Mucosa of descending colon (tissue), 3 donors: ENCODE measurements around the gene NISCH. TPM values are rescaled to one million over a fixed set of nuclear protein-coding genes. Genes with fewer than 3 reads are reported as not detected.

ENCODE experiments used
- ATAC-seq: fragments of 200-7000 bp; cut with Tn5 transposase; one replicate; pipeline ENCODE4 v1.9.1; 2020; ENCODE audit warnings: mild to moderate bottlenecking, moderate library complexity
- DNase-seq, 3 donors: peaks; one replicate each; pipeline ENCODE4 v3.0.0-alpha.2; 2020
- H3K36me3 ChIP-seq: fragments of 200-600 bp; one replicate; pipeline ENCODE4 v1.8.0; 2021; ENCODE audit warnings: low read depth, mild to moderate bottlenecking
- H3K4me1 ChIP-seq: fragments of 200-600 bp; one replicate; pipeline ENCODE4 v1.8.0; 2021; ENCODE audit warnings: low read depth, mild to moderate bottlenecking
- H3K4me3 ChIP-seq: fragments of 200-600 bp; one replicate; pipeline ENCODE4 v1.8.0; 2021; ENCODE audit warnings: mild to moderate bottlenecking
- H3K9me3 ChIP-seq: fragments of 200-600 bp; one replicate; pipeline ENCODE4 v1.8.0; 2021; ENCODE audit warnings: mild to moderate bottlenecking
- CTCF ChIP-seq: fragments of 200-600 bp; IDR thresholded peaks from one replicate; pipeline ENCODE4 v1.8.0; 2022; ENCODE audit warnings: antibody characterized with exemption, mild to moderate bottlenecking
- intact Hi-C, 2 donors: fragments of 100-400 bp; cut with DNase I in 1 of 2; cut with micrococcal nuclease in 1 of 2; formaldehyde crosslinking; loops; one replicate each; pipeline versions ENCODE4 v1.11.0 to v1.11.1; 2022; cut with DNase I, micrococcal nuclease
- total RNA-seq, 3 donors: library from RNA; stranded (reverse); fragmentation: NEBNext Ultra II Directional in 2 of 3; extraction: Animal tissue kit (Norgen Biotek cat#: 25700) in 2 of 3; gene quantifications; one replicate each; pipeline versions ENCODE4 v1.2.1 to v1.2.4, GENCODE V29; 2021 to 2023
- donor health status: DM: no; HTN: no; CAD: no; lungs with moderate emphysema.
- donor health status: DM: no; HTN: no; CAD: no.
- donor health status: DM: no; HTN: yes; CAD: no.

Gene NISCH
- total RNA-seq, 3 donors from 2014 or later: 57.6 to 91.0 (median 72.1) TPM

- no peaks in the 10 kb centered on the region for H3K9me3 ChIP-seq
- no peak for TF ChIP-seq CTCF
- no peak for ATAC-seq
- no peak overlapping the region for H3K4me3 ChIP-seq
- intact Hi-C loops: no loop called here
- peaks cover 5% of the 10 kb centered on the region for H3K4me1 ChIP-seq
- DNase-seq: no peak
- no peaks in the 10 kb centered on the region for H3K36me3 ChIP-seq
Measured at GRCh38 chr3:52443268-52443610, 12.2 kb upstream of the NISCH start.

DNA sequence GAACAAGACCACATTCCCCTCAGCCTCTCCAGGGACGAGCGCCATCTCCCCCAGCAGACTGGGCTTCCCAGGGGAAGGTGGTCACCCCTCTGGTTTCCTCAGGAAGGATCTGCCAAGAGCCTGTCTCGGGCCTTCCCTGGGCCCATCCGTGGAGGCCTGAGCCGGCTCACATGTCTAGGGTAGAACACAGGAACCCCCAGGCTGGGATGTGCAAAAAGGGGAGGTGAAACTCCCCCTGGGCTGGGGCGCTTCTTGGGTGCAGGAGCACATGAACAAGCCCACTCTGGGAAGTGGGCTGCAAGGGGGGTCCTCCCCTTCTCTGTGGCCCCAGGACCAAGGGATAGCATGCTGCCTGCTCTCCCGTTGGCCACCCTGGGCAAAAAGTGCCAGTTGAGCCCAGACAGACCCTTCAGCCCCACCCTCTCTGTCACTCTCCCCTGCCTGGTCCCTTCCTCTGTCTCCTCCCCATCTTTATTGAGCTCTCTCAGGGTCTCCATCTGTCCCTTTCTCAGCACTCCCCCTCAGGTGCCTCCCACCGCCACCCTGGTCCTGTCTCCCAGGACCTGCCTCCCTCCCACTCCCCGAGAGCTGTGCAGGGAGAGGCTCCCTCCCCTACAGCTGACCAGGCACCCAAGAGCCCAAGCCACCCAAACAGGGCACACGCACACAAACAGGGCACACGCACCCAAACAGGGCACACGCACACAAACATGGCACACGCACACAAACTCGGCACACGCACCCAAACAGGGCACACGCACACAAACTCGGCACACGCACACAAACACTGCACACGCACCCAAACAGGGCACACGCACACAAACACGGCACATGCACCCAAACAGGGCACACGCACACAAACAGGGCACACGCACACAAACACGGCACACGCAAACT lies 11.4 kb upstream of the NISCH start:
- no peaks in the 10 kb centered on the region for H3K9me3 ChIP-seq
- intact Hi-C loops: no loop called here
- H3K4me1 ChIP-seq: peaks cover 5% of the 10 kb centered on the region
- no peaks in the 10 kb centered on the region for H3K36me3 ChIP-seq
- no peak overlapping the region for H3K4me3 ChIP-seq
- no peak for ATAC-seq
- no peak for TF ChIP-seq CTCF
- no peak for DNase-seq

- peak; percentile 93 for ATAC-seq
Measured at GRCh38 chr3:52444860-52445793, 10.3 kb upstream of the NISCH start, which contains the start of gene SEMA3G. Gene SEMA3G (minus strand): TSS chr3:52445103. CDS start chr3:52445027, 76 bp downstream.

DNA sequence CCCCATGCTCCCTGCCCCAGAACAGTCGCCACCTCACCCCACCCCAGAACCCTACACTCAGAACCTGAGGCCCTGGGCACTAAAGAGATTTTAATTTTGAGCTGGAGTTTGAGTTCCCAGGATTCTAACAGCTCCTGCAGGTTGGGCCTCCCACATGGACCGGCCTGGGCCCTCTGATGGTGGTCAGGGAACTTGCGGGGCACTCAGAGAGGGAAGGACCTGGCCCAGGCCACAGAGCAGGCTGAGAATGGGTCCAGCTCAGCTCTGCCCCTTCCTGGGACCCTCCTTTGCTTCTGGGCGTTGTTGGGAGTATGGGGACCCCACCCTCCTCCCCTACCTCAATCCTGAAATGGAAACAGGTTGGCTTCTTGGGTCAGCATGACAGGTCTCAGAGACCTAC lies 9.4 kb upstream of the NISCH start:
- intact Hi-C loops: no loop called here
- TF ChIP-seq CTCF: no peak

More at GRCh38 chr3:52444860-52445793, 10.3 kb upstream of the NISCH start, which contains the start of gene SEMA3G:
- DNase-seq: peak; percentile 83 to 87 (median 87)
- Histone ChIP-seq H3K36me3 (no peaks in the 10 kb centered on the region), H3K4me3 (no peak within 1 kb of the TSS), H3K4me1 (peaks cover 5% of the 10 kb centered on the region), H3K9me3 (no peaks in the 10 kb centered on the region)
- intact Hi-C loops: no loop called here
- peak; percentile 62 for TF ChIP-seq CTCF

DNA sequence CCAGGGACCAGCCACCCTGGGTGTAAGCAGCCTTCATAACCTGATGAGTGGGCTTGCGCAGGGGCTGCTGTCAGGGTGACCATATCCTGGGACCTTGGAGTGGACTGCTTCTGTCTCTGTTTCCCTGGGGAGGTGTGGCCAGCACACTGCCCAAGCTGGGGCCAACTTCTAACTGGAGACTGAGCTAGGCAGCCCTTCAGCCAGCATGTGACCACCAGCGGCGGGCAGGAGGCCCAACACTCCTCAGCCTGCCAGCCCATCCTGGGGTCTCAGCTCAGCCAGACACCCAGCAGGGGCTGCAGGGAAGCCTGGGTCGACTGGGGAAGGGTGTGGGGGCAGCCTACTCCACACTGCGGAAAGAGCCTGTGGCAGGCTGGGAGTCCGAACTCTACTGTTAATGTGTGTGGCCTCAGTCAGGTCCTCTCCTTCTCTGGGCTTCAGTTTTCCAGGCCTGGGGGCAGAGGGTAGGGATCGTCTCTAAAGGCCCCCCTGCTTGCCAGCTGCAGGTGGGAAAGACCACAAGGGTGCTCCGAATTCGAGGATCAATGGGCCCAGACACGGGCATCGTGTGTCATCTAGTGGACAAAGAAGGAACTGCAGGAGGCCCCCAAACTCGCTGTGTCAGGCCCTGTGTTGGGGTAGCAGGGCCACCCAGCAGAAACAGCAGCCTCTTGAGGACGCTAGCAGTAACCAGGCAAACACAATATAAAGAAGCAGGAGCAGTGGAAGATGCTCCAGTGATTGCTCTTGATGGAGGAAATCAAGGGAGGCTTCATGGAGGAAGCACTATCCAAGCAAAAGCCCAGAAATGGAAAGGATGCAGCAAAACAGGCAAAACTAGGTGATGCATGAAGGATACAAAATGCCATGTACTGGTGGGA lies 8.5 kb upstream of the NISCH start:
- Histone ChIP-seq H3K9me3 (no peaks in the 10 kb centered on the region), H3K4me1 (peaks cover 5% of the 10 kb centered on the region), H3K4me3 (no peak overlapping the region), H3K36me3 (no peaks in the 10 kb centered on the region)
- ATAC-seq (peak; percentile 61), DNase-seq (peak in 2 of 3 donors; percentile 66 to 80)
- intact Hi-C loops: no loop called here
- TF ChIP-seq CTCF: peak; percentile 98

More for the DNA sequence above, 9.4 kb upstream of the NISCH start:
- ATAC-seq (no peak), DNase-seq (no peak)
- H3K36me3 ChIP-seq: no peaks in the 10 kb centered on the region
- no peak overlapping the region for H3K4me3 ChIP-seq
- no peaks in the 10 kb centered on the region for H3K9me3 ChIP-seq
- H3K4me1 ChIP-seq: peaks cover 5% of the 10 kb centered on the region
